ENCODE data around the gene GNG7.
A peak's percentile ranks its signal among the peaks of the same experiment; 100 is the strongest.
"Not testable (repeated sequence)": the region's sequence is repeated elsewhere in the genome, so short reads cannot be mapped to it uniquely, and the experiment has no call there.

The GNG7 gene

DNA sequence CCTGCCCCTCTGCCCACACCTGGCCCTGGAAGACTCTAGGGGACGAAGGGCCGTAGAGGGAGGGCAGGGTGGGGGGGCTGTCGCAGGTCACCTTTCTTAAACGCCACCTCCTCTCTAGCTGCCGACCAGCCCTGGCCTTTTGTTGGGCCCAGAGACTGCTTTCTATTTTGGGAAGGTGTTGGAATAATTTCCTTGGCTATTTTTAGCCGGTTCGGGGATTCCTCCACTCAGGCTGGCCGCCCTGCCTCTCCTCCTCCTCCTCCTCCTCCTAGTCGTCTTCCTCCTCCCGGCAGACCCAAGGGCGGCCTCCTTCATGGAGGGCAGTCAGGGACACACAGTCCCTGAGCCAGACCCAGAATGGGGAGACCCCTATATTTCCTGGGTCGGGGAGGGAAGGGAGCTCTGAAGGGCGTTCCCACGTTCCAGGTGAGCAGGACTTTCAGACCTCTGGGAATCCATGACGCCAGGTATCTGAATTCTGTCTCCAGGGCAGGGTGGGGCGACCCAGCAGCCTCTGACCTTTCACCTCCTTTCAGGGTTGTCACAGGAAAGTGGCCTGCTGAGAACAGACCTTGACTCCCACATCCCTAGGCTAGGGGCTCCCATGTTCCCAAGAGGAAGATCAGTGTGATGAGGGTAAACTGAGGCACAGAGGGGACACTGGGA is 206.7 kb downstream of the GNG7 start:
- TF ChIP-seq, protein P1, sequence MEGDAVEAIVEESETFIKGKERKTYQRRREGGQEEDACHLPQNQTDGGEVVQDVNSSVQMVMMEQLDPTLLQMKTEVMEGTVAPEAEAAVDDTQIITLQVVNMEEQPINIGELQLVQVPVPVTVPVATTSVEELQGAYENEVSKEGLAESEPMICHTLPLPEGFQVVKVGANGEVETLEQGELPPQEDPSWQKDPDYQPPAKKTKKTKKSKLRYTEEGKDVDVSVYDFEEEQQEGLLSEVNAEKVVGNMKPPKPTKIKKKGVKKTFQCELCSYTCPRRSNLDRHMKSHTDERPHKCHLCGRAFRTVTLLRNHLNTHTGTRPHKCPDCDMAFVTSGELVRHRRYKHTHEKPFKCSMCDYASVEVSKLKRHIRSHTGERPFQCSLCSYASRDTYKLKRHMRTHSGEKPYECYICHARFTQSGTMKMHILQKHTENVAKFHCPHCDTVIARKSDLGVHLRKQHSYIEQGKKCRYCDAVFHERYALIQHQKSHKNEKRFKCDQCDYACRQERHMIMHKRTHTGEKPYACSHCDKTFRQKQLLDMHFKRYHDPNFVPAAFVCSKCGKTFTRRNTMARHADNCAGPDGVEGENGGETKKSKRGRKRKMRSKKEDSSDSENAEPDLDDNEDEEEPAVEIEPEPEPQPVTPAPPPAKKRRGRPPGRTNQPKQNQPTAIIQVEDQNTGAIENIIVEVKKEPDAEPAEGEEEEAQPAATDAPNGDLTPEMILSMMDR (IDR thresholded peaks at IDR 0.05; ENCODE audit: borderline replicate concordance, insufficient read depth, low read depth, low read length) = no peak
- no peak overlapping the region for H3K4me3 ChIP-seq (ENCODE audit: low read depth, low read length)

DNA sequence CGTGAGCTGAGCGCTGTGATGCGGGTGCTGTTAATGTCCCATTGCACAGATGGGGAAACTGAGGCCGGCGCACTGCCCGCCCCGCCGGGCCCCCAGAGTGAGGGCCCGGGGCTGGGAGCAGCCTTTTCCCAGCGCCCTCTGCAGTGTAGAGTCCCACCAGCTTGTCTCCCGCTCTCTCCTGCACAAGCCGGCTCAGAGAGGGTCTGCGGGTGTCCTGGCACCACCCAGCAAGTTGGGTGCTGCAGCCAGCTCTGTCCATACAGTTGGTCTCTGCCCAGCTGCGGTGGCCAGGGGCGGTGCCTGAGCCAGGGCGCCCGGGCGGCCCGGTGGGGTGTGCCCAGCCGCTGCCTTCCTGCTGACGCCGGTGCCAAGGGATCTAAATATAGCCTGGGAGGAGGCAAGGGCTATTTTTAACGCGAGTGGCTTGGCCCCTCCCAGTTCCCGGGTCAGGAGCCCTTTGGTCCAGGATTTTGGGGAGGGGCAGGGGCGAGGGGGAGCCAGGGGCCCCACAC is 207.3 kb downstream of the GNG7 start:
- TF ChIP-seq, protein P1 (IDR thresholded peaks at IDR 0.05; ENCODE audit: borderline replicate concordance, insufficient read depth, low read depth, low read length) = no peak
- H3K4me3 ChIP-seq (ENCODE audit: low read depth, low read length) = peak overlapping the region; percentile 56

DNA sequence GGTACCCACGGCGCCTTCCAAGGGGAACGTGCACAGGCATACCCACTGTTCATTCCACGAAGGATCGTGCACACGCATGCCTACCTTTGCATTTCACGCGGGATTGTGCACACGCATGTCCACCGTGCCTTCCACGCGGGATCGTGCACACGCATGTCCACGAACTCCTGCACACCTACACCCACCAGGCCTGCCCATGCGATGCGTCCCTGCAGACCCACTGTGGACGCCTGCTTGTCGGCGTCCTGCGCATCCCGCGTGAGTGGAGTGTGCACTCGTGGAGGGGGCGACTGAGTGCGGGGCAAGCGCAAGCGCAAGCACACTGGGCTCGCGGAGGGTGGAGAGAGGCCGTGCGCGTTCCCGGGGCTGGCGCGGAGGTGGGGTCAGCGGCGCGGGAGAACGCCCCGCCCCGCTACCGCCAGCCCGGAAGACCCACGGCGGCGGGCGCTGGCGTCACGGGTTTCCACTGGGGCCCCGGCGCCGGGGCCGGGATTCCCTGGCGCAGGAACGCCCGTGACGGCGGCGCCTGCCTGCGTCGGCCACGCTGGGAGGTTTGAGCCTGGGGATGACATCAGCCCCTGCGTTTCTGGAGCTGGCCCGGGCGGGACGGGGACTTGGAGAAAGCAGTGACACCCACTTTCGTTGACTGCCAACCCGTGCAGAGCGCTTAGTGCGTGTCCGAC is 207.9 kb downstream of the GNG7 start:
- TF ChIP-seq, protein P1 (IDR thresholded peaks at IDR 0.05; ENCODE audit: borderline replicate concordance, insufficient read depth, low read depth, low read length) = no peak
- H3K4me3 ChIP-seq (ENCODE audit: low read depth, low read length) = peak overlapping the region; percentile 56

DNA sequence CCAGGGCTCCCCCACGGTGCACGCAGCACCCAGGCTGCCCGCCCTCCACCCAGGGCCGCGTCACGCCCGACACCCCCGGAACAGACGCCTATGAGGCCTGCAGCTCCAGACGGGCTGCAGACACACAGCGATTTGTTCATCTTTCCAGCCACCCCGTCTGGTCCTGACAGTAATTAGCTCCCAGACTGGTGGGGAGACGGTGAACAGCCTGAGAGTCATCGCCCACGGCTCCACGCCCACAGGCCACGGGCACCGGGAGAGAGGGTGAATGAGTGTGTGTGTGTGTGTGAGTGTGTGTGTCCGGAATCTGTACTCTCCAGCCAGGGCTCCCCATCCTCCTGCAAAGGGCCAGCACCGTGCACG is 208.4 kb downstream of the GNG7 start:
- no peak overlapping the region for H3K4me3 ChIP-seq (ENCODE audit: low read depth, low read length)

DNA sequence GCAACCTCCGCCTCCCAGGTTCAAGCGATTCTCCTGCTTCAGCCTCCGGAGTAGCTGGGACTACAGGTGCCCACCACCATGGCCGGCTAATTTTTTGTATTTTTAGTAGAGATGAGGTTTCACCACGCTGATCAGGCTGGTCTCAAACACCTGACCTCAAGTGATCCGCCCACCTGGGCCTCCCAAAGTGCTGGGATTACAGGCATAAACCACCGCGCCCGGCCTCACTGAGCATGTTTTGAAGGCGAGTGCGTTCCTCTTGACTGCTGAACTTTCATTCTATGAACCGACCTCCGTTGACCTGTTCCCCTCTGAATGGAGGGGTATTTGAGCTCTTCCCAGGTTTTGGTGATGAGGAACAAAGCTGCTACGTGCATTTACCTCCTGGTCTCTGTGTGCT is 209.0 kb downstream of the GNG7 start:
- H3K4me3 ChIP-seq (ENCODE audit: low read depth, low read length) = not testable (repeated sequence)

More for the DNA sequence above, 208.4 kb downstream of the GNG7 start:
- TF ChIP-seq, protein P1 (IDR thresholded peaks at IDR 0.05; ENCODE audit: borderline replicate concordance, insufficient read depth, low read depth, low read length) = no peak

DNA sequence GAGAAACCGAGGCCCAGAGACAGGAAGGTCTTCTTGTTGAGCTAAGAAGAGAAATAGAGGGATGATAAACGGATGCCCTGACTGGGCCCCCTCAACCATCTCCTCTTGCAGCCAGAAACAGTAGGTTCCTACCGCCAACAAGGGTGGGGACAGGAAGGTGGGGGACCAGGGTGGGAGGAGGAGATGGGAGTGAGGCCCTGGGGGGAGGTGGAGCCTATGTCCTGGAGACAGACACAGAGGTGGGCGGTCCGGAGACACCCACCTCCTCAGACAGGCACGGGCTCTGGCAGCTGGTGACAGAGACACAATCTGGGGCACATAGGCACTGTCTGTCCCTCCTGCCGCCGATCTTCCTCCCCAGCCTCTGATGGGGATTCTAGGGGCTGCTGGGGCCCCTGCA is 209.6 kb downstream of the GNG7 start:
- no peak overlapping the region for H3K4me3 ChIP-seq (ENCODE audit: low read depth, low read length)
- TF ChIP-seq, protein P1 (IDR thresholded peaks at IDR 0.05; ENCODE audit: borderline replicate concordance, insufficient read depth, low read depth, low read length) = no peak

DNA sequence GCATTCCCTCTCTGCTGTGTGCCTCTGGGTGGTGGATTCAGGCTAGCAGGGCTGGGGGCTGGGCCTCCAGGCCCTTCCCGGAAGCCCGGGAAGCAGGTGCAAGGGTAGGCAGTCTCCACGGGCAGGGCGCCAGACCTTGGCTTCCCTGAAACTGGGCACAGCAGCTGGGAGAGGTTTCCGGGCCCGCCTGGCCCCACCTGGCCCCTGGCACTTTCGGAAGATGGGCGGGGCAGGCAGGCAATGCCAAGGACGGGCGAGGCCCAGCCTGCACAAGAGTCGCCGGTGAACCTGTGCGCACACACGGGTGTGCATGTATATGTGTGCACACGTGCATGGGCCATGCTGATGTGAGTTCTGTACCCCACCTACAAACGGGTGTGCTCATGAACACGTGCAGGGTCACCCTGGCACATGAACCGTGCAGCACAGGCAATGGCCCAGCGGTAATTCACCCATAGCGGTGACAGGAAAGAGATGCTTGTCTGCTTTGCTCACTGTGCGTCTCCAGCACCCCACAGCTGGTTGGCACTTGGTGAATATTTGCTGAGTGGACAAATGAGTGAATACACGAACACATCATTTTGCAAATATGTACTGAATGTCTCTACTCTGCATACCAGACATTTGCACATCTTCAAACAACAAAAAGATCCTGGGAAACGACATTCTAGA is 211.2 kb downstream of the GNG7 start:
- no peak overlapping the region for H3K4me3 ChIP-seq (ENCODE audit: low read depth, low read length)
- TF ChIP-seq, protein P1 (IDR thresholded peaks at IDR 0.05; ENCODE audit: borderline replicate concordance, insufficient read depth, low read depth, low read length) = no peak
